ENCODE data around the gene SLC26A1.

SLC26A1 gene

GRCh38 chr4:1029529-1029928 lies 36.3 kb upstream of the SLC26A1 start:
- DNase-seq (ENCODE audit: low read depth), result no peak

GRCh38 chr4:1028574-1029220 lies 35.5 kb upstream of the SLC26A1 start:
- DNase-seq (ENCODE audit: low read depth), result no peak

- DNase-seq (ENCODE audit: low read depth), result no peak
Measured at GRCh38 chr4:1027915-1028238, 34.7 kb upstream of the SLC26A1 start.

GRCh38 chr4:1027219-1027914 lies 34.2 kb upstream of the SLC26A1 start:
- DNase-seq (ENCODE audit: low read depth), result no peak

- no peak for DNase-seq (ENCODE audit: low read depth)
Measured at GRCh38 chr4:1026115-1026514, 32.9 kb upstream of the SLC26A1 start.

GRCh38 chr4:1024882-1025545 lies 31.8 kb upstream of the SLC26A1 start:
- DNase-seq (ENCODE audit: low read depth), result no peak

GRCh38 chr4:1023895-1024740 lies 30.9 kb upstream of the SLC26A1 start:
- DNase-seq (ENCODE audit: low read depth), result no peak

- DNase-seq (ENCODE audit: low read depth), result no peak
Measured at GRCh38 chr4:1023075-1023640, 30.0 kb upstream of the SLC26A1 start.

- DNase-seq (ENCODE audit: low read depth), result no peak
Measured at GRCh38 chr4:1022739-1023066, 29.5 kb upstream of the SLC26A1 start.

GRCh38 chr4:1022051-1022738 lies 29.0 kb upstream of the SLC26A1 start:
- DNase-seq (ENCODE audit: low read depth), result no peak

- DNase-seq (ENCODE audit: low read depth), result no peak
Measured at GRCh38 chr4:1021386-1022050, 28.3 kb upstream of the SLC26A1 start.

- DNase-seq (ENCODE audit: low read depth), result no peak
Measured at GRCh38 chr4:1019729-1020470, 26.7 kb upstream of the SLC26A1 start.

- no peak for DNase-seq (ENCODE audit: low read depth)
Measured at GRCh38 chr4:1019320-1019719, 26.1 kb upstream of the SLC26A1 start.

- no peak for DNase-seq (ENCODE audit: low read depth)
Measured at GRCh38 chr4:1018147-1019020, 25.2 kb upstream of the SLC26A1 start.

GRCh38 chr4:1017706-1018105 lies 24.5 kb upstream of the SLC26A1 start:
- no peak for DNase-seq (ENCODE audit: low read depth)

- DNase-seq (ENCODE audit: low read depth), result no peak
Measured at GRCh38 chr4:1017211-1017610, 24.0 kb upstream of the SLC26A1 start.

- no peak for DNase-seq (ENCODE audit: low read depth)
Measured at GRCh38 chr4:1015746-1016145, 22.5 kb upstream of the SLC26A1 start.

- DNase-seq (ENCODE audit: low read depth), result no peak
Measured at GRCh38 chr4:1015179-1015578, 22.0 kb upstream of the SLC26A1 start.

Measured in fibroblast of the conjunctiva (primary cell).